GM18526 (cell line): ENCODE measurements around the gene KAT8.

Experiments
- POLR2A ChIP-seq: IDR thresholded peaks from 3 replicates; pipeline ENCODE4 v1.6.1; 2011; ENCODE audit not compliant: insufficient read length; ENCODE audit errors: extremely low read depth

The KAT8 gene

DNA sequence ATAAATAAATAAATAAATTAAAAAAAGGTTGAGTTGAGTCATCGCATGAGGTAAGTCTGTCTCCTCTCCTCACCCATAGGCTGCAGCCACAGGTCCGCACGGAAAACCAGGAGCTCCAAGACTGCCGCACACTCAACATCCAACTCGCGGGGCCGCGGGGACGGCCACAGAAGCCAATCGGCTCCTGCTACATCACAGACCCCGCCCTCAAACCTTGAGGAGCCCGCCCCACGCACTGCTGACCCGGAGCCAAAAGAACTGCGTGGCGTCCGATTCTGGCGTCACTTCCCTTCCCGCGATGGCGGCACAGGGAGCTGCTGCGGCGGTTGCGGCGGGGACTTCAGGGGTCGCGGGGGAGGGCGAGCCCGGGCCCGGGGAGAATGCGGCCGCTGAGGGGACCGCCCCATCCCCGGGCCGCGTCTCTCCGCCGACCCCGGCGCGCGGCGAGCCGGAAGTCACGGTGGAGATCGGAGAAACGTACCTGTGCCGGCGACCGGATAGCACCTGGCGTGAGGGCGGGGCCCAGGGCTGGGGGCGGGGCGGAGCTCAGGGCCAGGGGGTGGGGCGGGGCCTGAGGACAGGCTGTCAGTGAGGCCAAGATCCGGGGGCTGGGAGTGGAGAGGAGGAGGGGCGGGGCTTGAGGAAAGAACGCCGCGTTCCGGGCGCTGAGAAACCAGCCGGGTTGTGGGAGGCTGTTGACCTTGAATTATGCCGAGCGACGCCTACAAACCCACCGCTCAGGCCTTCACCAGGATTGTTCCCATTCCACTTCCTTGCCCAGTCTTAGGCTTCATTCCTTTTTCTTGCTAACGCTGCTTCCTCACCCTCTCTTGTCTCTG, at the start of gene KAT8:
Gene KAT8 (plus strand): TSS at position 281 of the 839 bp plus-strand sequence. CDS start 18 bp downstream, at position 299.
- TF ChIP-seq POLR2A: peak; percentile 84

DNA sequence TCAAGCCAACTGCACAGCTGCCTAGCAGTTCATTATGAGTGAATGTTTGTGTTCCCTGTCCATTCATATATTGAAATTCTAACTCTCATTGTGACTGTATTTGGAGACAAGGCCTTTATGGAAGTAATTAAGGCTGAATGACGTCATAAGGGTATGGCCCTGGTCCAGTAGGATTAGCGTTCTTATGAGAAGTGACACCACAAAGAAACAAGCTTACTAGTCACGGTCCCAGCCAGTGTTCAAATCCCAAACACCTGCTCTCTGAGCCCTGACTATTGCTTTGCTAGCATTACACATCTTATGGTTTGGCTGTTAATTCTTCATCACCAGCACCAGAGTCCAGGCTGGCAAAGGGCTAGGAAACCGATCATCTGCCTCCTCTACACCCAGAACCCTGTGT, 45.6 kb upstream of the KAT8 start:
- no peak for TF ChIP-seq POLR2A

DNA sequence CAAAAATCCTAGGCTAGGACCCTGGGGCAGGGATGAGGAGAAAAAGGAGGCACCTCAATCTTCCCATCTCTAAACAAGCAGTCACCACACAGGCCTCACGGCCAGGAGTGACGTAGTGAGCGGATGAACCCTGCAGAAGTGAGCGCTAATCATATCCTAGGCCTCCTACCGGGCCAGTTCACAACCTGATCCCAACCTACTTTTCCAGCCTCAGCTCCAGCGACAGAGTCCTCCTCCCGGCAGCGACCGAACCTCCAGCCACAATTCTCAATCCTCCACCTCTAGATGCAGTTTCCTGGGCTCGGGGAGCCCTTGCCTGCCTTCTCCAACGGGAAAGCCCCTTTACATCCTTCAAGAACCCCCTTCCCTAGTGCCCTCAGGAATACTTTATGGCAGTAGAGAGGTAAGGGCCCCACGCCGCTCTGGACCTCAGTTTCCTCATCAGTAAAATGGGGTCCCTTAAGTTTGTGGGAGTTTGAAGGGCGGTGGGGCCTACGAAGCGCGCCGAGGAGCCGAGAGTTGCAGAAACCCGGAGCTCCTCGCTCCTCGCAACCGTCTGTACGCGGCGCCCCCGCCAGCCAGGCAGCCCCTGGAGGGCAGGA, 44.8 kb upstream of the KAT8 start:
- TF ChIP-seq POLR2A: no peak

DNA sequence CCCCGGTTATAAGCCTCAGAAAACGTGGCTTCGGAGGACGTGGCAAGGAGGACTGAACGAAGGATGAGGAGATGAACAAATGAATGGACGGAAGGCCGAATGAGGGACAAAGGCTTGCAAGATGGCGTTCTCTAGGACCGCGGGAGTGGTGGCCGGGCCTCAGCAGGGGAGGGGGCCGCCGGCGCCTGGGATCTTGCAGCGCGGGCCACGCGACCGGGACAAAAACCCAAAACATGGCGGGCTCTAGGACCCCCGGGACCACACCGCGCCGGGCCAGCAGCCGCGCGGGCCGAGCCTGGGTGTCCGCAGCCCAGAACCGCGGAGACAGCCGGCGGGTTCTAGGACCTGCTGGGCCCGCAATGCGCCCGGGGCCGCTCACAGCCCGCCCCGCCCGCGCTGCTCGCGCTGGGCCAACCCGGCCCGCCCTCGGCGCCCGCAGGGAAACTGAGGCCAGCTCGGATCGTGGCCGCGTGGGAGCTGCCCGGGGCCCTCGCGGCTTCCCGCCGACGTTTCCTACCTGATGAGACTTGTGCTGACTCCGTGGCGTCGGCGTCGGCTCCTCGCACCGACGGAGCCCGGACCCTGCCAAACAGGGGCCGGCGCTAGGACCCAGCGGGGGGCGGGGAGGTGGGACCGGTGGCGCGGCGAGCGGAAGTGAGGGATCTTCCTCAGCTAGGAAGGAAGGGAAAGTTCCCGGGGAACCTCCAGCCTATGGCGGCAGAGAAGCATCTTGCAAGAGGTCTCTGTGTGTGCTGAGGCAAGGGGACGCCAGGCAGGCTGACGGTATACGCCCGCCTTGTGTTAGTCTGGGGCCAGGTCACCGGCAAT, 44.1 kb upstream of the KAT8 start:
- peak; percentile 43 for TF ChIP-seq POLR2A

DNA sequence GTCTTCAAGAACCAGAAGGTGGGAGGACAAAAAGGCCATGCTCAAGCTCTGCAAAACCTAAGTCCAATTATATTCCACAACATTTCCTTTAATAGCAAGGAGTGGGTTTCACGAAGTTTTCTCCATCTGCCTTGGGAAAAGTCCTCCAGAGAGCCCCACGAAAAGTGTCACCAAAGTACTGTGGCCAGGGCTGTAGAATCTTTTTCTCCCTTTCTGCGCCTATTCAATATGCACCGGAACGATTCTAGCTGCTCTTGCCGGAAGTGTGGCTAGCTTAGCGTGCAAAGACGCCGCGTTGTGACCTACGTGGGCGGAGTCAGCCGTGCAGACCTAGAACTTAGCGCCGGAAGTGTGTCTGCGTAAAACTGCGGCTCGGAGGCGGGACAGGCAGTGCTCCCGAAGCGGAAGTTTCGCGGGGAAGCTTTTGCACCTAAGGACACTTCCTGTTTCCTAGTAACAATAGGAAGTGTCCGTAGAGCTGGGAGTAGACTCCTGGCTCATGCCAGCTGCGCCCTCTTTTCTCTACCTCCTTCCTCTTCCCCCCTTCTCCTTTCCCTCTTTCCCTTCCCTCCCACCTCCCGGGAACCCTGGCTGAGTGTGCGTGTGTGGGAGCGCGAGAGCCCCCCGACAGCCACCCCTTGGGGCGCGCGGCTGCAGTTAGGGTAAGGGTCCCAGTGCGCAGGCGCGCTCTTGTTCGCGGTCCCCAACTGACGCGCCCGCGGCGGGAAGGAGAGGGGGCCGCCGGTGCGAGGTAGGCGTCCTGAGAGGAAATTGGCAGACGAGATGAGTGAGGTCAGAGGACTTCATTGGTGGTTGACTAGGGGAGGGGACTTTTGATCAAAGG, 43.3 kb upstream of the KAT8 start, which contains the start of the genes ZNF646 and ZNF668:
Gene ZNF646 (plus strand): TSS at position 453 of the 844 bp plus-strand sequence. CDS start 1,903 bp downstream, outside the sequence.
Gene ZNF668 (minus strand): TSS at position 271 of the 844 bp plus-strand sequence. CDS start 9,781 bp downstream, outside the sequence.
- TF ChIP-seq POLR2A: peak; percentile 89

DNA sequence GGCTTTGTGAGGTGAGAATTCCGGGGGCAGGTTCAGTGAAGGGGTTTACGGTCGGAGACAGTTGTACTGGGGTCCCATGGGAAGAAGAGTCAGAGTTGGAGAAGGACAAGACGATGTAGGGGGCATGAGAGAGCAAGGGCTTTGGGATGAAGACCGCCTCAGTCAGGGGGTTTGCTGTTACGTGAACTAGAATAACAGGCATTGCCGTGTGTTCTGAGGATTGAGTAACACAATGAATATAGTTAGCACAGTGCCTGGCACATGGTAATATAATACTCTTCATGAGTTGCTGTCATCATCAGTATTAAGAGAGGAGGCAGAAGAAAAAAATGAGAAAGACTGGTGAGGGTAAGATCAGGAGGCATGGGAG, 42.7 kb upstream of the KAT8 start:
- TF ChIP-seq POLR2A: no peak

DNA sequence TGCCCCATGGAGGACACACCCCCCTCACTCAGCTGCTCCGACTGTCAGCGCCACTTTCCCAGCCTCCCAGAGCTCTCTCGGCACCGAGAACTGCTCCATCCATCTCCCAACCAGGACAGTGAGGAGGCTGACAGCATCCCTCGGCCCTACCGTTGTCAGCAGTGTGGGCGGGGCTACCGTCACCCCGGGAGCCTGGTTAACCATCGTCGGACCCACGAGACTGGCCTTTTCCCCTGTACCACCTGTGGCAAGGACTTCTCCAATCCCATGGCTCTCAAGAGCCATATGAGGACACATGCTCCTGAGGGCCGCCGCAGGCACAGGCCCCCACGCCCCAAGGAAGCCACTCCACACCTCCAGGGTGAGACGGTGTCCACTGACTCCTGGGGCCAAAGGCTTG, 41.1 kb upstream of the KAT8 start:
- TF ChIP-seq POLR2A: no peak

DNA sequence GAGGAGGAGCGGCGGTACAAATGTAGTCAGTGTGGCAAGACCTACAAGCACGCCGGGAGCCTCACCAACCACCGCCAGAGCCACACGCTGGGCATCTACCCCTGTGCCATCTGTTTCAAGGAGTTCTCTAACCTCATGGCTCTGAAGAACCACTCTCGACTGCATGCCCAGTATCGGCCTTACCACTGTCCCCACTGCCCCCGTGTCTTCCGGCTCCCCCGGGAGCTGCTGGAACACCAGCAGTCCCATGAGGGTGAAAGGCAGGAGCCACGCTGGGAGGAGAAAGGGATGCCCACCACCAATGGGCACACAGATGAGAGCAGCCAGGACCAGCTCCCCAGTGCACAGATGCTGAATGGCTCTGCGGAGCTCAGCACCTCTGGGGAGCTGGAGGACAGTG, 40.4 kb upstream of the KAT8 start:
- TF ChIP-seq POLR2A: no peak

DNA sequence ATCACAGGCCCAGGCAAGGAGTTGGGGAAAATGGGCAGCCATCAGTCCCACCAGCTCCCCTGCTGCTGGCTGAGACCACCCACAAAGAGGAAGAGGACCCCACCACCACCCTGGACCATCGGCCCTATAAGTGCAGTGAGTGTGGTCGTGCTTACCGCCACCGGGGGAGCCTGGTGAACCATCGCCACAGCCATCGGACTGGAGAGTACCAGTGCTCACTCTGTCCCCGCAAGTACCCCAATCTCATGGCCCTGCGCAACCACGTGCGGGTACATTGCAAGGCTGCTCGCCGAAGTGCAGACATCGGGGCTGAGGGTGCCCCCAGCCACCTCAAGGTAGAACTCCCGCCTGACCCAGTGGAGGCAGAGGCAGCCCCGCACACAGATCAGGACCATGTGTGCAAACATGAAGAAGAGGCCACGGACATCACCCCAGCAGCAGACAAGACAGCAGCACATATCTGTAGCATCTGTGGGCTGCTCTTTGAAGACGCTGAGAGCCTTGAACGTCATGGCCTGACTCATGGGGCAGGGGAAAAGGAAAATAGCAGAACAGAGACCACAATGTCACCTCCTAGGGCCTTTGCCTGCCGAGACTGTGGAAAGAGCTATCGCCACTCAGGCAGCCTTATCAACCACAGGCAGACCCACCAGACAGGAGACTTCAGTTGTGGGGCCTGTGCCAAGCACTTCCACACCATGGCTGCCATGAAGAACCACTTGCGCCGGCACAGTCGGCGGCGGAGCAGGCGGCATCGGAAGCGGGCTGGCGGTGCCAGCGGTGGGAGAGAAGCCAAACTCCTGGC, 39.7 kb upstream of the KAT8 start:
- no peak for TF ChIP-seq POLR2A

DNA sequence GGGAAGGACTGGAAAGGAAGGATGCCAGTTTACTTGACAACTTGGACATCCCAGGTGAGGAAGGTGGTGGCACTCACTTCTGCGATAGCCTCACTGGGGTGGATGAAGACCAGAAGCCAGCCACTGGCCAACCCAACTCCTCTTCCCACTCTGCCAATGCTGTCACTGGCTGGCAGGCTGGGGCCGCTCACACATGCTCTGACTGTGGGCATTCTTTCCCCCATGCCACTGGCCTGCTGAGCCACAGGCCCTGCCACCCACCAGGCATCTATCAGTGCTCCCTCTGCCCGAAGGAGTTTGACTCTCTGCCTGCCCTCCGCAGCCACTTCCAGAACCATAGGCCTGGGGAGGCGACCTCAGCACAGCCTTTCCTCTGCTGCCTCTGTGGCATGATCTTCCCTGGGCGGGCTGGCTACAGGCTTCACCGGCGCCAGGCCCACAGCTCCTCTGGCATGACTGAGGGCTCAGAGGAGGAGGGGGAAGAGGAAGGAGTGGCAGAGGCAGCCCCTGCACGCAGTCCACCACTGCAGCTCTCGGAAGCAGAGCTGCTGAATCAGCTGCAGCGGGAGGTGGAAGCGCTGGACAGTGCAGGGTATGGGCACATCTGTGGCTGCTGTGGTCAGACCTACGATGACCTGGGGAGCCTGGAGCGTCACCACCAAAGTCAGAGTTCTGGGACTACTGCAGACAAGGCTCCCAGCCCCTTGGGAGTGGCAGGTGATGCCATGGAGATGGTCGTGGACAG, 38.7 kb upstream of the KAT8 start:
- TF ChIP-seq POLR2A: no peak

DNA sequence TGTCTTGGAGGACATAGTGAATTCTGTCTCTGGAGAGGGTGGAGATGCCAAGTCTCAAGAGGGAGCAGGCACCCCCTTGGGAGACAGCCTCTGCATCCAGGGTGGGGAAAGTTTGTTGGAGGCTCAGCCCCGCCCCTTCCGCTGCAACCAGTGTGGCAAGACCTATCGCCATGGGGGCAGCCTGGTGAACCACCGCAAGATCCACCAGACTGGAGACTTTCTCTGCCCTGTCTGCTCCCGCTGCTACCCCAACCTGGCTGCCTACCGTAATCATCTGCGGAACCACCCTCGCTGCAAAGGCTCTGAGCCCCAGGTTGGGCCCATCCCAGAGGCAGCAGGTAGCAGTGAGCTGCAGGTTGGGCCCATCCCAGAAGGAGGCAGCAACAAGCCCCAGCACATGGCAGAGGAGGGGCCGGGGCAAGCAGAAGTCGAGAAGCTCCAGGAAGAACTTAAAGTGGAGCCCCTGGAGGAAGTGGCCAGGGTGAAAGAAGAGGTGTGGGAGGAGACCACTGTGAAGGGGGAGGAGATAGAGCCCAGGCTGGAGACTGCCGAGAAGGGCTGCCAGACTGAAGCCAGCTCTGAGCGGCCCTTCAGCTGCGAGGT, 38.0 kb upstream of the KAT8 start:
- TF ChIP-seq POLR2A: no peak

DNA sequence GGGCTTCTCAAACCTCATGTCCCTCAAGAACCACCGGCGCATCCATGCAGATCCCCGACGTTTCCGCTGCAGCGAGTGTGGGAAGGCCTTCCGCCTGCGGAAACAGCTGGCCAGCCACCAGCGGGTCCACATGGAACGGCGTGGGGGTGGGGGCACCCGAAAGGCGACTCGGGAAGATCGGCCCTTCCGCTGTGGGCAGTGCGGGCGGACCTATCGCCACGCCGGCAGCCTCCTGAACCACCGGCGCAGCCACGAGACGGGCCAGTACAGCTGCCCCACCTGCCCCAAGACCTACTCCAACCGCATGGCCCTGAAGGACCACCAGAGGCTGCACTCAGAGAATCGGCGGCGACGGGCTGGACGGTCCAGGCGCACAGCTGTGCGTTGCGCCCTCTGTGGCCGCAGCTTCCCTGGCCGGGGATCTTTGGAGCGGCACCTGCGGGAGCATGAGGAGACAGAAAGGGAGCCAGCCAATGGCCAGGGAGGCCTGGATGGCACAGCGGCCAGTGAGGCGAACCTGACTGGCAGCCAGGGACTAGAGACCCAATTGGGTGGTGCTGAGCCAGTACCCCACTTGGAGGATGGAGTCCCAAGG, 37.3 kb upstream of the KAT8 start:
- TF ChIP-seq POLR2A: no peak
